Caki2 (cell line): ENCODE data around the gene TOLLIP. TPM values are rescaled to one million over a fixed set of nuclear protein-coding genes. Genes with fewer than 3 reads are reported as not detected.

Experiments used
- DNase-seq: peaks from one replicate; pipeline ENCODE4 v3.0.0-alpha.2; 2015; ENCODE audit warnings: low read depth
- in situ Hi-C: cut with HindIII; loops from 2 replicates; pipeline ENCODE4 v1.10.0; 2016; ENCODE audit warnings: low sequenced_read_pairs, low pct_unique_long_range_greater_than_20kb, mixed read lengths
- total RNA-seq: library from RNA; depleted of rRNA; stranded (reverse); fragments of >200 nt; shearing (Covaris generic); gene quantifications from 2 replicates; pipeline ENCODE4 v1.2.3, GENCODE V29; 2014; ENCODE audit warnings: low replicate concordance

TOLLIP gene
- total RNA-seq, 1 experiment from 2014 or later = 18.3 TPM

GRCh38 chr11:1330473-1330872, 21.0 kb upstream of the TOLLIP start:
- in situ Hi-C loops = no loop called here
- DNase-seq = no peak

- in situ Hi-C loops = no loop called here
- DNase-seq = no peak
These were observed 17.6 kb upstream of the TOLLIP start for GRCh38 chr11:1327064-1327460.

GRCh38 chr11:1326435-1327063, 17.1 kb upstream of the TOLLIP start:
- no peak for DNase-seq
- in situ Hi-C loops = no loop called here

GRCh38 chr11:1323774-1324173, 14.3 kb upstream of the TOLLIP start:
- no peak for DNase-seq
- in situ Hi-C loops = no loop called here

GRCh38 chr11:1317993-1318392, 8.6 kb upstream of the TOLLIP start:
- in situ Hi-C loops = no loop called here

GRCh38 chr11:1317432-1317831, 8.0 kb upstream of the TOLLIP start:
- in situ Hi-C loops = no loop called here
- no peak for DNase-seq

More at GRCh38 chr11:1317993-1318392, 8.6 kb upstream of the TOLLIP start:
- no peak for DNase-seq

GRCh38 chr11:1310772-1311468, 1.5 kb upstream of the TOLLIP start:
- DNase-seq = peak; percentile 24
- in situ Hi-C loops = no loop called here

GRCh38 chr11:1310318-1310687, 871 bp upstream of the TOLLIP start:
- in situ Hi-C loops = no loop called here
- peak; percentile 32 for DNase-seq

- in situ Hi-C loops = no loop called here
- no peak for DNase-seq
These were observed 512 bp downstream of the TOLLIP start for GRCh38 chr11:1308743-1309497.

- in situ Hi-C loops = no loop called here
- DNase-seq = no peak
These were observed 1.3 kb downstream of the TOLLIP start for GRCh38 chr11:1307998-1308742.

GRCh38 chr11:1307163-1307870, 2.1 kb downstream of the TOLLIP start:
- DNase-seq = no peak
- in situ Hi-C loops = no loop called here

- in situ Hi-C loops = no loop called here
These were observed 3.0 kb downstream of the TOLLIP start for GRCh38 chr11:1306186-1307162.

GRCh38 chr11:1305501-1306056, 3.9 kb downstream of the TOLLIP start:
- in situ Hi-C loops = no loop called here

More at GRCh38 chr11:1306186-1307162, 3.0 kb downstream of the TOLLIP start:
- no peak for DNase-seq

GRCh38 chr11:1305063-1305495, 4.4 kb downstream of the TOLLIP start:
- in situ Hi-C loops = no loop called here
- DNase-seq = no peak

More at GRCh38 chr11:1305501-1306056, 3.9 kb downstream of the TOLLIP start:
- no peak for DNase-seq

GRCh38 chr11:1304380-1304779, 5.1 kb downstream of the TOLLIP start:
- peak; percentile 23 for DNase-seq
- in situ Hi-C loops = no loop called here

GRCh38 chr11:1303973-1304372, 5.5 kb downstream of the TOLLIP start:
- DNase-seq = no peak

More at GRCh38 chr11:1303973-1304372, 5.5 kb downstream of the TOLLIP start:
- in situ Hi-C loops = no loop called here
